ENCODE measurements around the gene IFNGR2.
A peak's percentile ranks its signal among the peaks of the same experiment; 100 is the strongest.

DNA sequence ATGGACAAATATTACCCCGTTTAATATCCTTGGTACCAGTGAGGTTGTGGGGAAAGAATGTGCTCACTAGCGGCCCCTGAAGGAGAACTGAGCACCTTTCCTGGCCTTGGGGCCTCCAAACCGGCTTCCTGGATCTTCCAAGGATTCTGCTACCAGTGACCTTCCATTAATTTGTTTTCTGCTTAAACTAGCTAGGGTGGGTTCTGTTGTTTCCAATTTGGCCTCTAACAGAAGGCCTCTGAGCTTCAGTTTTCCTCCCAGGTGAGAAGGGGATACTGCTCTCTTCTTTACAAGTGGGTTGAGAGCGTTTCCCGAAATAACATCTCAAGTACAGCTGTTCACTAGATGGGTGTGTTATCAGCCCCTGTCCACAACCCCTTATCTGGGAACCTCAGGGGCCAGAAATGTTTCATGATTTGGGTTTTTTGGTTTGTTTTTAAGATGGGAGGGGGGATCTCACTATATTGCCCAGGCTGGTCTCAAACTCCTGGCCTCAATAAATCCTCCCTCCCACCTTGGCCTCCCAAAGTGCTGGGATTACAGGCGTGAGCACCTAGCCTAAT lies 16.9 kb upstream of the IFNGR2 start:
- TF ChIP-seq, protein P1, sequence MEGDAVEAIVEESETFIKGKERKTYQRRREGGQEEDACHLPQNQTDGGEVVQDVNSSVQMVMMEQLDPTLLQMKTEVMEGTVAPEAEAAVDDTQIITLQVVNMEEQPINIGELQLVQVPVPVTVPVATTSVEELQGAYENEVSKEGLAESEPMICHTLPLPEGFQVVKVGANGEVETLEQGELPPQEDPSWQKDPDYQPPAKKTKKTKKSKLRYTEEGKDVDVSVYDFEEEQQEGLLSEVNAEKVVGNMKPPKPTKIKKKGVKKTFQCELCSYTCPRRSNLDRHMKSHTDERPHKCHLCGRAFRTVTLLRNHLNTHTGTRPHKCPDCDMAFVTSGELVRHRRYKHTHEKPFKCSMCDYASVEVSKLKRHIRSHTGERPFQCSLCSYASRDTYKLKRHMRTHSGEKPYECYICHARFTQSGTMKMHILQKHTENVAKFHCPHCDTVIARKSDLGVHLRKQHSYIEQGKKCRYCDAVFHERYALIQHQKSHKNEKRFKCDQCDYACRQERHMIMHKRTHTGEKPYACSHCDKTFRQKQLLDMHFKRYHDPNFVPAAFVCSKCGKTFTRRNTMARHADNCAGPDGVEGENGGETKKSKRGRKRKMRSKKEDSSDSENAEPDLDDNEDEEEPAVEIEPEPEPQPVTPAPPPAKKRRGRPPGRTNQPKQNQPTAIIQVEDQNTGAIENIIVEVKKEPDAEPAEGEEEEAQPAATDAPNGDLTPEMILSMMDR (conservative IDR thresholded peaks at IDR 0.05 in 1 of 2, IDR thresholded peaks at IDR 0.05 in 1 of 2; ENCODE audit: low read depth in 1 of 2, low read length in 2 of 2), result peak; percentile 12 to 31
- no peak for TF ChIP-seq EZH2 (IDR thresholded peaks at IDR 0.05; ENCODE audit: low read length, missing control alignments)
